ENCODE results near the gene CCR1.
"Not testable (repeated sequence)": the region's sequence is repeated elsewhere in the genome, so short reads cannot be mapped to it uniquely, and the experiment has no call there.

CCR1 gene

GRCh38 chr3:46183330-46183729 lies 24.8 kb downstream of the CCR1 start:
- no peak for DNase-seq (ENCODE audit: low read depth, low spot score)
- WGBS (ENCODE audit: insufficient coverage, insufficient read length) = no CpG with 5 or more reads among the region's 5 CpGs
- Histone ChIP-seq H3K36me3 (ENCODE audit: control insufficient read depth, insufficient read depth, low read length) (no peaks in the 10 kb centered on the region), H3K9me3 (ENCODE audit: control insufficient read depth, insufficient read depth, low read length) (no peaks in the 10 kb centered on the region), H3K27ac (ENCODE audit: low read length) (no peak overlapping the region), H3K27me3 (ENCODE audit: control insufficient read depth, insufficient read depth, low read length) (no peaks in the 10 kb centered on the region), H3K4me1 (ENCODE audit: control insufficient read depth, insufficient read depth, low read length) (no peaks in the 10 kb centered on the region), H3K4me3 (ENCODE audit: low read length) (no peak overlapping the region)

GRCh38 chr3:46168583-46169345 lies 39.3 kb downstream of the CCR1 start:
- H3K27ac ChIP-seq (ENCODE audit: low read length) = no peak overlapping the region
- H3K36me3 ChIP-seq (ENCODE audit: control insufficient read depth, insufficient read depth, low read length) = no peaks in the 10 kb centered on the region
- no peak for DNase-seq (ENCODE audit: low read depth, low spot score)
- H3K9me3 ChIP-seq (ENCODE audit: control insufficient read depth, insufficient read depth, low read length) = no peaks in the 10 kb centered on the region
- H3K4me3 ChIP-seq (ENCODE audit: low read length) = no peak overlapping the region
- no peaks in the 10 kb centered on the region for H3K4me1 ChIP-seq (ENCODE audit: control insufficient read depth, insufficient read depth, low read length)
- H3K27me3 ChIP-seq (ENCODE audit: control insufficient read depth, insufficient read depth, low read length) = no peaks in the 10 kb centered on the region
- WGBS (ENCODE audit: insufficient coverage, insufficient read length) = no CpG with 5 or more reads among the region's 2 CpGs

GRCh38 chr3:46163556-46164041 lies 44.5 kb downstream of the CCR1 start:
- H3K27ac ChIP-seq (ENCODE audit: low read length) = no peak overlapping the region
- H3K4me3 ChIP-seq (ENCODE audit: low read length) = no peak overlapping the region
- WGBS (ENCODE audit: insufficient coverage, insufficient read length) = no CpG with 5 or more reads among the region's 3 CpGs
- no peaks in the 10 kb centered on the region for H3K9me3 ChIP-seq (ENCODE audit: control insufficient read depth, insufficient read depth, low read length)
- H3K27me3 ChIP-seq (ENCODE audit: control insufficient read depth, insufficient read depth, low read length) = no peaks in the 10 kb centered on the region
- H3K4me1 ChIP-seq (ENCODE audit: control insufficient read depth, insufficient read depth, low read length) = no peaks in the 10 kb centered on the region
- no peak for DNase-seq (ENCODE audit: low read depth, low spot score)
- no peaks in the 10 kb centered on the region for H3K36me3 ChIP-seq (ENCODE audit: control insufficient read depth, insufficient read depth, low read length)

- no peaks in the 10 kb centered on the region for H3K27me3 ChIP-seq (ENCODE audit: control insufficient read depth, insufficient read depth, low read length)
- H3K4me3 ChIP-seq (ENCODE audit: low read length) = no peak overlapping the region
- DNase-seq (ENCODE audit: low read depth, low spot score) = no peak
- H3K27ac ChIP-seq (ENCODE audit: low read length) = no peak overlapping the region
- no peaks in the 10 kb centered on the region for H3K4me1 ChIP-seq (ENCODE audit: control insufficient read depth, insufficient read depth, low read length)
- no CpG with 5 or more reads among the region's 4 CpGs for WGBS (ENCODE audit: insufficient coverage, insufficient read length)
- H3K36me3 ChIP-seq (ENCODE audit: control insufficient read depth, insufficient read depth, low read length) = no peaks in the 10 kb centered on the region
- no peaks in the 10 kb centered on the region for H3K9me3 ChIP-seq (ENCODE audit: control insufficient read depth, insufficient read depth, low read length)
These were observed 45.0 kb downstream of the CCR1 start for GRCh38 chr3:46162975-46163555.

- H3K27me3 ChIP-seq (ENCODE audit: control insufficient read depth, insufficient read depth, low read length); H3K36me3 ChIP-seq (ENCODE audit: control insufficient read depth, insufficient read depth, low read length); H3K27ac ChIP-seq (ENCODE audit: low read length); H3K4me1 ChIP-seq (ENCODE audit: control insufficient read depth, insufficient read depth, low read length); H3K9me3 ChIP-seq (ENCODE audit: control insufficient read depth, insufficient read depth, low read length); DNase-seq (ENCODE audit: low read depth, low spot score); H3K4me3 ChIP-seq (ENCODE audit: low read length): not testable (repeated sequence)
- WGBS (ENCODE audit: insufficient coverage, insufficient read length) = no CpG with 5 or more reads among the region's 1 CpG
These were observed 50.4 kb downstream of the CCR1 start for GRCh38 chr3:46157685-46158084.

- WGBS (ENCODE audit: insufficient coverage, insufficient read length) = no CpG with 5 or more reads among the region's 1 CpG
- no peaks in the 10 kb centered on the region; the same call in 1 of the 2 replicates for H3K4me1 ChIP-seq (ENCODE audit: control insufficient read depth, insufficient read depth, low read length)
- no peaks in the 10 kb centered on the region for H3K9me3 ChIP-seq (ENCODE audit: control insufficient read depth, insufficient read depth, low read length)
- DNase-seq (ENCODE audit: low read depth, low spot score) = no peak
- H3K27ac ChIP-seq (ENCODE audit: low read length) = no peak overlapping the region
- H3K36me3 ChIP-seq (ENCODE audit: control insufficient read depth, insufficient read depth, low read length) = no peaks in the 10 kb centered on the region
- no peaks in the 10 kb centered on the region for H3K27me3 ChIP-seq (ENCODE audit: control insufficient read depth, insufficient read depth, low read length)
- H3K4me3 ChIP-seq (ENCODE audit: low read length) = no peak overlapping the region
These were observed 53.8 kb downstream of the CCR1 start for GRCh38 chr3:46154311-46154710.
